Loucy (cell line): ENCODE results near the gene PARP1.

Experiments
- H2AFZ ChIP-seq: fragments of 200-600 bp; sonication (generic); 2 replicates; pipeline ENCODE4 v1.6.0; 2016; ENCODE audit warnings: antibody characterized with exemption, mild to moderate bottlenecking, low read length, moderate library complexity
- H3F3A ChIP-seq: fragments of 200-600 bp; 2 replicates; pipeline ENCODE4 v1.6.0; 2016; ENCODE audit warnings: antibody characterized with exemption, low read depth, mild to moderate bottlenecking
- H3K27me3 ChIP-seq: fragments of 200-600 bp; sonication (generic); 2 replicates; pipeline ENCODE4 v1.6.1; 2014; ENCODE audit warnings: low read length, mild to moderate bottlenecking; ENCODE audit not compliant: insufficient read depth, poor library complexity, severe bottlenecking
- H3K36me3 ChIP-seq: fragments of 200-600 bp; sonication (generic); 2 replicates; pipeline ENCODE4 v1.6.1; 2016; ENCODE audit warnings: low read length; ENCODE audit not compliant: insufficient read depth
- H3K4me1 ChIP-seq: fragments of 200-600 bp; sonication (generic); 2 replicates; pipeline ENCODE4 v1.5.1; 2014; ENCODE audit warnings: low read length, mild to moderate bottlenecking; ENCODE audit not compliant: insufficient read depth, poor library complexity, severe bottlenecking
- H3K4me2 ChIP-seq: fragments of 200-600 bp; sonication (generic); 2 replicates; pipeline ENCODE4 v1.6.0; 2014; ENCODE audit warnings: antibody characterized with exemption, low read length, low read depth, mild to moderate bottlenecking; ENCODE audit not compliant: poor library complexity, severe bottlenecking
- H3K4me3 ChIP-seq: fragments of 200-600 bp; sonication (generic); 2 replicates; pipeline ENCODE4 v1.5.1; 2014; ENCODE audit warnings: low read length, mild to moderate bottlenecking, mixed read lengths; ENCODE audit not compliant: poor library complexity, severe bottlenecking
- H3K79me2 ChIP-seq: fragments of 200-600 bp; sonication (generic); 2 replicates; pipeline ENCODE4 v1.6.1; 2014; ENCODE audit warnings: low read length; ENCODE audit not compliant: insufficient read depth
- H3K9ac ChIP-seq: fragments of 200-600 bp; sonication (generic); 2 replicates; pipeline ENCODE4 v1.6.0; 2014; ENCODE audit warnings: mild to moderate bottlenecking, low read depth, low read length, moderate library complexity; ENCODE audit not compliant: poor library complexity, severe bottlenecking
- H3K9me2 ChIP-seq: fragments of 200-600 bp; sonication (generic); replicated peaks from 2 replicates; pipeline ENCODE4 v1.6.1; 2016; ENCODE audit warnings: low read depth, low read length, mixed read lengths
- H3K9me3 ChIP-seq: fragments of 200-600 bp; sonication (generic); 2 replicates; pipeline ENCODE4 v1.6.1; 2014; ENCODE audit warnings: mild to moderate bottlenecking, antibody characterized with exemption, low read length, low read depth; ENCODE audit not compliant: insufficient read depth
- H4K20me1 ChIP-seq: fragments of 200-600 bp; sonication (generic); 2 replicates; pipeline ENCODE4 v1.6.0; 2014; ENCODE audit warnings: antibody characterized with exemption, low read length, mild to moderate bottlenecking; ENCODE audit not compliant: insufficient read depth, poor library complexity, severe bottlenecking
- EZH2phosphoT487 ChIP-seq: fragments of 200-600 bp; IDR thresholded peaks from 2 replicates; pipeline ENCODE4 v1.6.1; 2018; ENCODE audit warnings: antibody characterized with exemption, mild to moderate bottlenecking, moderate library complexity, borderline replicate concordance
- TF ChIP-seq, protein P1 (sequence below): fragments of 200-600 bp; sonication (generic); conservative IDR thresholded peaks from 2 replicates; pipeline ENCODE4 v1.5.1; 2014; ENCODE audit warnings: mild to moderate bottlenecking, antibody characterized with exemption, low read length

The PARP1 gene

DNA sequence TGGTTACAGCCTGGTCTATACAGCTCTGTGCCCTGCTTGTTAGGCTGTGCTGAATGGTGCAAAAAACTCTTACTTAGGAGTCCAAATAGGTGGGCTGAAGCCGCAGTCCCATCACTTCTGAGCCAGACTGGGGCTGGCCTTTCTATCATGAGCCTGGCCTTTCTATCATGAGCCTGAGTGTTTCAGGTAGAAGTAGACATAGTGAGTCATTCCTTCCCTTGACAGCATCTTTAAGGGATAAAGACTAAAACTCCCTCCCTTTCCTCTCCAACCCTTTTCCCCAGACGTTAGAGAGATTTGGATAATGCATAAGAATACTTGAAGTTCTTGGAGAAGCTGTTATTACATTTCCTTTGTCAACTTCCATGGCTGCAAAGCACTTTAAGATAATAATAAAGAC is 46.5 kb upstream of the PARP1 start:
- Histone ChIP-seq H3K9me2 (no peaks in the 10 kb centered on the region), H3K4me1 (peaks cover 12% of the 10 kb centered on the region), H3K9me3 (no peaks in the 10 kb centered on the region; the same call in 1 of the 2 replicates), H3K27me3 (no peaks in the 10 kb centered on the region), H3K9ac (no peak overlapping the region), H3K36me3 (no peaks in the 10 kb centered on the region), H2AFZ (no peak overlapping the region), H3K4me3 (no peak overlapping the region), H4K20me1 (no peaks in the 10 kb centered on the region), H3K4me2 (no peak overlapping the region), H3F3A (no peaks in the 10 kb centered on the region), H3K79me2 (no peaks in the 10 kb centered on the region)
- TF ChIP-seq, protein P1, sequence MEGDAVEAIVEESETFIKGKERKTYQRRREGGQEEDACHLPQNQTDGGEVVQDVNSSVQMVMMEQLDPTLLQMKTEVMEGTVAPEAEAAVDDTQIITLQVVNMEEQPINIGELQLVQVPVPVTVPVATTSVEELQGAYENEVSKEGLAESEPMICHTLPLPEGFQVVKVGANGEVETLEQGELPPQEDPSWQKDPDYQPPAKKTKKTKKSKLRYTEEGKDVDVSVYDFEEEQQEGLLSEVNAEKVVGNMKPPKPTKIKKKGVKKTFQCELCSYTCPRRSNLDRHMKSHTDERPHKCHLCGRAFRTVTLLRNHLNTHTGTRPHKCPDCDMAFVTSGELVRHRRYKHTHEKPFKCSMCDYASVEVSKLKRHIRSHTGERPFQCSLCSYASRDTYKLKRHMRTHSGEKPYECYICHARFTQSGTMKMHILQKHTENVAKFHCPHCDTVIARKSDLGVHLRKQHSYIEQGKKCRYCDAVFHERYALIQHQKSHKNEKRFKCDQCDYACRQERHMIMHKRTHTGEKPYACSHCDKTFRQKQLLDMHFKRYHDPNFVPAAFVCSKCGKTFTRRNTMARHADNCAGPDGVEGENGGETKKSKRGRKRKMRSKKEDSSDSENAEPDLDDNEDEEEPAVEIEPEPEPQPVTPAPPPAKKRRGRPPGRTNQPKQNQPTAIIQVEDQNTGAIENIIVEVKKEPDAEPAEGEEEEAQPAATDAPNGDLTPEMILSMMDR: no peak
- TF ChIP-seq EZH2phosphoT487: no peak

DNA sequence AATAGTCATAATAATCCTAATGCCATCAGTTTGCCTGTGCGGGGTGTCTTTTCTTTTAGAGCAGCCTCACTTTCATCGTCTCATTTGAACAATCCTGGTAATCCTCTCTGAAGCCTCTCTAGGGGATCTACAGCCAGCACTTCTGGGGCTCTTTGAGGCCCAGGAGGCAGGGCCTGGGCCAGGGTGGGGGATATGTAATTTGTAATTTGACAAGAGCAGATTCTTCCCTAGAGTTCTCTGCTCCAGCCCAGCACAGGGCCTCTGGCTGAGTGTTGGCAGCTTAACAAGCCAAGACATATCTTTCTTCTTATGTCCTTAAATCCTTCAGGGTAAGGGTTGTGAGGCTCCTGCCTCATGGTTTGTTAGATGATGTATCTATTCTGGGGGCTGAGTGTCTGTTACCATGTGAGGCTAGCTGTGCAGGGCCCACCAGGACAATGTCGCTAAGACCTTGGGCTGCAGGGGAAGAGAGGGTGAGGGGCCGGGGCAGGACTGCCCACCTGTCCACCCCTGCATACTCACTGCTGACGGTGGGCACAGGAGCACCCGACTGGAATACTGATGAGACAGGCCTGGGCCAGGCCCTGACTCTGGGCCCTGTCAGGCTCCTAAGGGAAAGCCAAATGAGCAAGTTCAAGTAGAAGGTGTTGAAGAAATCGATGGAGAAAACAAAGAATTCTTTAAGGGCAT is 45.3 kb upstream of the PARP1 start:
- no peaks in the 10 kb centered on the region for H4K20me1 ChIP-seq
- H2AFZ ChIP-seq: peak overlapping the region; percentile 40; the same call in 1 of the 2 replicates
- peaks cover 12% of the 10 kb centered on the region for H3K4me1 ChIP-seq
- no peaks in the 10 kb centered on the region for H3K36me3 ChIP-seq
- TF ChIP-seq EZH2phosphoT487: no peak
- TF ChIP-seq, protein P1: no peak
- H3K4me3 ChIP-seq: no peak overlapping the region
- no peaks in the 10 kb centered on the region for H3K9me2 ChIP-seq
- no peak overlapping the region for H3K9ac ChIP-seq
- H3K9me3 ChIP-seq: no peaks in the 10 kb centered on the region
- H3K27me3 ChIP-seq: no peaks in the 10 kb centered on the region
- no peak overlapping the region for H3K4me2 ChIP-seq
- H3F3A ChIP-seq: no peaks in the 10 kb centered on the region
- no peaks in the 10 kb centered on the region for H3K79me2 ChIP-seq

DNA sequence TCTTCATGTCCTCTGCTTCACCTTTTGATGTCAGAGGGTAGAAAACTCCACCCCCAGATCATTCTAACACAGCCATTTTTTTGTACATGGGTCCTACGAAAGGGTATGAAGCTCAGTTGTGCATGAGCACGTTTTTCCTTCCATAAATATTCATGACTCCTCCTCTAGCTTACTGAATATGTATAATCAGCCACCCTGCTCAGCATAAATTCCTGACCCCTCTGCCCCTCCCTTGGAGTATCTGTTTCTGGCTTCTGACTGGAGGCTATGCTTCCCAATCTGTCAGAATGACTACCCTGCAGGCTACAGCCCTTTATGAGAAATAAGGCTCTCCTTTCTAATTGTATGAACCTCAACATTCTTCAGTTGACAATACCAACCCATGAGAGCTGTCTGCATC is 42.8 kb upstream of the PARP1 start:
- Histone ChIP-seq H3K9me3 (no peaks in the 10 kb centered on the region), H3K4me2 (no peak overlapping the region), H2AFZ (peak overlapping the region; percentile 41; the same call in 1 of the 2 replicates), H3K9me2 (no peaks in the 10 kb centered on the region), H3K27me3 (no peaks in the 10 kb centered on the region), H3K36me3 (no peaks in the 10 kb centered on the region), H3K9ac (no peak overlapping the region), H3K4me3 (no peak overlapping the region), H3F3A (no peaks in the 10 kb centered on the region), H4K20me1 (no peaks in the 10 kb centered on the region), H3K4me1 (peaks cover 8% of the 10 kb centered on the region), H3K79me2 (no peaks in the 10 kb centered on the region)
- no peak for TF ChIP-seq EZH2phosphoT487
- TF ChIP-seq, protein P1: no peak
